HCT116 (cell line): ENCODE measurements around the gene CTSV. TPM values are rescaled to one million over a fixed set of nuclear protein-coding genes. Genes with fewer than 3 reads are reported as not detected.
"Not testable (repeated sequence)": the region's sequence is repeated elsewhere in the genome, so short reads cannot be mapped to it uniquely, and the experiment has no call there.

Experiments used
- ATAC-seq: fragments of 200-7000 bp; cut with Tn5 transposase; 2 replicates; pipeline ENCODE4 v1.9.1; 2020; ENCODE audit warnings: mild to moderate bottlenecking, moderate library complexity
- BruUV-seq: library from RNA; stranded (reverse); fragments of 400-500 nt; replicated peaks from 2 replicates; lab custom pipeline; 2021; lab: Mats Ljungman, UMichigan
- CTCF ChIA-PET: fragments of 300-600 bp; sonication (Branson Sonifier 250); formaldehyde crosslinking; loops from one replicate; lab custom pipeline; 2021; ENCODE audit warnings: antibody characterized with exemption; lab: Charles Lee
- POLR2A ChIA-PET: fragments of 300-600, 350-600 bp; sonication (Branson Sonifier 250); formaldehyde crosslinking; loops from one replicate; lab custom pipeline; 2021; ENCODE audit warnings: antibody characterized with exemption; lab: Charles Lee
- RAD21 ChIA-PET, 2 experiments: fragments of 300-600 bp; sonication (Branson Sonifier 250); formaldehyde crosslinking; loops; one replicate each; lab custom pipeline; 2023; ENCODE audit warnings: low total read pairs in 2 of 2; ENCODE audit not compliant: uncharacterized antibody in 2 of 2, unreplicated experiment in 2 of 2, low non-redundant PET in 1 of 2; lab: Charles Lee
- DNase-seq: peaks from one replicate; pipeline ENCODE4 v3.0.0-alpha.2; 2010; ENCODE audit warnings: low read depth, low spot score
- H2AFZ ChIP-seq: fragments of 200-600 bp; shearing (Covaris generic), sonication (generic); 2 replicates; pipeline ENCODE4 v1.6.1; 2017; ENCODE audit warnings: low read depth, mixed run types, mixed read lengths, antibody characterized with exemption, low read length; ENCODE audit not compliant: poor library complexity, severe bottlenecking
- H3K27ac ChIP-seq: 2 replicates; pipeline ENCODE4 v1.5.1; 2012; ENCODE audit warnings: low read depth, low read length
- H3K27me3 ChIP-seq: fragments of 200-600 bp; sonication (generic); 2 replicates; pipeline ENCODE4 v1.6.1; 2016; ENCODE audit warnings: mixed run types, low read length, mixed read lengths; ENCODE audit not compliant: insufficient read depth
- H3K36me3 ChIP-seq, 2 experiments: fragments of 200-500 bp in 1 of 2; fragments of 200-600 bp in 1 of 2; sonication (Bioruptor generic) in 1 of 2; sonication (generic) in 1 of 2; 2 replicates each; pipeline versions ENCODE4 v1.5.1 to v1.6.1; 2014 to 2016; ENCODE audit warnings: low read length in 2 of 2, inconsistent platforms in 1 of 2, mixed read lengths in 1 of 2, mixed run types in 1 of 2; ENCODE audit not compliant: insufficient read depth in 2 of 2, control insufficient read depth in 1 of 2
- H3K4me1 ChIP-seq, 2 experiments: fragments of 200-600 bp in 1 of 2; sonication (generic) in 1 of 2; 2 replicates each; pipeline versions ENCODE4 v1.5.1 to v1.6.1; 2012 to 2017; ENCODE audit warnings: low read length in 2 of 2, inconsistent platforms in 1 of 2, mild to moderate bottlenecking in 1 of 2, mixed read lengths in 1 of 2, mixed run types in 1 of 2, moderate library complexity in 1 of 2; ENCODE audit not compliant: insufficient read depth in 2 of 2, control insufficient read depth in 1 of 2
- H3K4me2 ChIP-seq: fragments of 200-600 bp; sonication (generic); 2 replicates; pipeline ENCODE4 v1.6.1; 2017; ENCODE audit warnings: mixed run types, low read length, mixed read lengths
- H3K4me3 ChIP-seq, 2 experiments: fragments of 200-600 bp in 1 of 2; sonication (generic) in 1 of 2; replicated peaks in 1 of 2; 2 replicates each; pipeline ENCODE4 v1.5.1; 2011 to 2016; ENCODE audit warnings: low read length in 2 of 2, control low read depth in 1 of 2, low read depth in 1 of 2, mild to moderate bottlenecking in 1 of 2, mixed read lengths in 1 of 2, mixed run types in 1 of 2
- H3K79me2 ChIP-seq: fragments of 200-600 bp; sonication (generic); 2 replicates; pipeline ENCODE4 v1.6.1; 2017; ENCODE audit warnings: mild to moderate bottlenecking, mixed run types, low read length, moderate library complexity, mixed read lengths; ENCODE audit not compliant: insufficient read depth
- H3K9ac ChIP-seq: fragments of 200-600 bp; sonication (generic); 2 replicates; pipeline ENCODE4 v1.6.1; 2016; ENCODE audit warnings: low read length, mixed read lengths
- H3K9me2 ChIP-seq: fragments of 200-600 bp; sonication (generic), shearing (Covaris generic); 2 replicates; pipeline ENCODE4 v1.6.1; 2017; ENCODE audit warnings: mixed run types, mild to moderate bottlenecking, moderate library complexity; ENCODE audit not compliant: insufficient read depth
- H3K9me3 ChIP-seq, 2 experiments: fragments of 200-500 bp in 1 of 2; fragments of 200-600 bp in 1 of 2; sonication (Bioruptor generic) in 1 of 2; sonication (generic) in 1 of 2; 2 replicates each; pipeline ENCODE4 v1.6.1; 2014 to 2017; ENCODE audit warnings: low read length in 2 of 2, mixed read lengths in 2 of 2, inconsistent platforms in 1 of 2, low read depth in 1 of 2, mild to moderate bottlenecking in 1 of 2, mixed run types in 1 of 2, moderate library complexity in 1 of 2; ENCODE audit not compliant: control insufficient read depth in 1 of 2, insufficient read depth in 1 of 2
- H4K20me1 ChIP-seq: fragments of 200-600 bp; sonication (generic), shearing (Covaris generic); 2 replicates; pipeline ENCODE4 v1.6.1; 2017; ENCODE audit warnings: mixed run types, mild to moderate bottlenecking, moderate library complexity; ENCODE audit not compliant: insufficient read depth
- CBX3 ChIP-seq: IDR thresholded peaks from 2 replicates; pipeline ENCODE4 v1.6.1; 2012; ENCODE audit warnings: low read depth
- EGR1 ChIP-seq: IDR thresholded peaks from 2 replicates; pipeline ENCODE4 v1.6.1; 2012; ENCODE audit warnings: low read depth
- FOSL1 ChIP-seq: IDR thresholded peaks from 2 replicates; pipeline ENCODE4 v1.6.1; 2012; ENCODE audit warnings: low read depth
- TCF7L2 ChIP-seq: IDR thresholded peaks from 2 replicates; pipeline ENCODE4 v1.7.0; 2011; ENCODE audit warnings: borderline replicate concordance, inconsistent platforms; ENCODE audit not compliant: insufficient read depth, insufficient read length; ENCODE audit errors: extremely low read depth
- ZNF274 ChIP-seq: fragments of 200-500 bp; sonication (Bioruptor generic); IDR thresholded peaks from 2 replicates; pipeline ENCODE4 v1.6.1; 2014; ENCODE audit warnings: mild to moderate bottlenecking, low read depth, low read length, inconsistent platforms
- intact Hi-C: fragments of 100-400 bp; cut with micrococcal nuclease; formaldehyde crosslinking; loops from 2 replicates; pipeline ENCODE4 v1.10.0; 2022
- total RNA-seq: library from RNA; stranded (reverse); gene quantifications from one replicate; pipeline ENCODE4 v1.2.1, GENCODE V29; 2021; ENCODE audit not compliant: unreplicated experiment
- TF ChIP-seq, protein P1 (sequence below): IDR thresholded peaks from 2 replicates; pipeline ENCODE4 v1.6.1; 2012; ENCODE audit warnings: low read depth
- TF ChIP-seq, protein P2 (sequence below): IDR thresholded peaks from 2 replicates; pipeline ENCODE4 v1.6.1; 2012

CTSV gene
- total RNA-seq, 1 experiment from 2014 or later: 15.5 TPM

DNA sequence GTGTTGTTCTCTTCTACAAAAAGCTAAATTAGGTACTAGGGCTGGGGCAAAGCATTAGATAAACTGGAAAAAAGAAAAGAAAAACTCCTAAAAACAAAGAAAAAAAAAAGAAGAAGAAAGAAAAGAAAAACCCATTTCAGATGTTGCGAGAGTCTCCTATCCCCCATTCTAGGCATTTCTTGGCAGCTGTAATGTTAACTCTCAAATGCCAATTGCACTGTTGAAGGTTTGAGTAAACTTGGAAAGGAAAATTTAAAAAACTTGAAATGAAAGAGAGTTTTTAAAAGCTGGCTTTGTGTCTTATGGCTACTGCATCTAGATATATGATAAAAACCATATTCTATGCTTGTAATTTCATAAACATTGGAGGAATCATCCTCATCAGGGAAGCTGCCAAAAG, 34.6 kb upstream of the CTSV start:
- no TSS peak for BruUV-seq
- TF ChIP-seq EGR1 (no peak), TCF7L2 (no peak)
- TF ChIP-seq, all 23 proteins: peak for 0

DNA sequence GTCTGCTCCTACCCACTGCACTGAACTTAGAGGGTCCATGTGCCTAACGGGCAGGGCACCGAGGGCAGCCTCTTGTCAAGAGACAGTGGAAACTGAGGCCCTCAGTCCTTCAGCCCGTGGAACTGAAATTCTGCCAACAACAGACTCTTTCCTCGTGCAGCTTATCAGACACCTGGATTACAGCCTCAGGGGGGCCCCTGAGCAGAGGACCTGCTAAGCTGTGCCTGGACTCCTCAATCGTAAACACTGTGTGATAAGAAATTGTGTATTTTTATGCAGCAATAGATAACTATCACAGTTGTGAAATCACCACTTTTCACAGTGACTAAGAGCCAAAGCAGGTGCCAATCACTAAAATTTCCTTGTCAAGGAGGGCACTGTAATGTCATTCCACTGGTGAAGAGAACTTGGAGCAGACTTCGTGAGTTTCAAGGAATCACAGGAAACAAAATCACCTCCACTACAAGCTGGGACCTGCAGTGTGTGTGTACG, 33.4 kb upstream of the CTSV start:
- Histone ChIP-seq H3K27ac (no peak overlapping the region), H3K9ac (no peak overlapping the region), H3K36me3 (no peaks in the 10 kb centered on the region), H3K4me3 (no peak overlapping the region), H3K9me2 (no peaks in the 10 kb centered on the region), H2AFZ (no peak overlapping the region), H3K79me2 (no peaks in the 10 kb centered on the region), H4K20me1 (no peaks in the 10 kb centered on the region), H3K4me2 (no peak overlapping the region), H3K27me3 (peaks cover 4% of the 10 kb centered on the region; the same call in 1 of the 2 replicates), H3K4me1 (no peaks in the 10 kb centered on the region), H3K9me3 (no peaks in the 10 kb centered on the region)
- BruUV-seq: no TSS peak
- DNase-seq (no peak), ATAC-seq (no peak)
- POLR2A ChIA-PET: no interaction called here
- TF ChIP-seq, protein P1, sequence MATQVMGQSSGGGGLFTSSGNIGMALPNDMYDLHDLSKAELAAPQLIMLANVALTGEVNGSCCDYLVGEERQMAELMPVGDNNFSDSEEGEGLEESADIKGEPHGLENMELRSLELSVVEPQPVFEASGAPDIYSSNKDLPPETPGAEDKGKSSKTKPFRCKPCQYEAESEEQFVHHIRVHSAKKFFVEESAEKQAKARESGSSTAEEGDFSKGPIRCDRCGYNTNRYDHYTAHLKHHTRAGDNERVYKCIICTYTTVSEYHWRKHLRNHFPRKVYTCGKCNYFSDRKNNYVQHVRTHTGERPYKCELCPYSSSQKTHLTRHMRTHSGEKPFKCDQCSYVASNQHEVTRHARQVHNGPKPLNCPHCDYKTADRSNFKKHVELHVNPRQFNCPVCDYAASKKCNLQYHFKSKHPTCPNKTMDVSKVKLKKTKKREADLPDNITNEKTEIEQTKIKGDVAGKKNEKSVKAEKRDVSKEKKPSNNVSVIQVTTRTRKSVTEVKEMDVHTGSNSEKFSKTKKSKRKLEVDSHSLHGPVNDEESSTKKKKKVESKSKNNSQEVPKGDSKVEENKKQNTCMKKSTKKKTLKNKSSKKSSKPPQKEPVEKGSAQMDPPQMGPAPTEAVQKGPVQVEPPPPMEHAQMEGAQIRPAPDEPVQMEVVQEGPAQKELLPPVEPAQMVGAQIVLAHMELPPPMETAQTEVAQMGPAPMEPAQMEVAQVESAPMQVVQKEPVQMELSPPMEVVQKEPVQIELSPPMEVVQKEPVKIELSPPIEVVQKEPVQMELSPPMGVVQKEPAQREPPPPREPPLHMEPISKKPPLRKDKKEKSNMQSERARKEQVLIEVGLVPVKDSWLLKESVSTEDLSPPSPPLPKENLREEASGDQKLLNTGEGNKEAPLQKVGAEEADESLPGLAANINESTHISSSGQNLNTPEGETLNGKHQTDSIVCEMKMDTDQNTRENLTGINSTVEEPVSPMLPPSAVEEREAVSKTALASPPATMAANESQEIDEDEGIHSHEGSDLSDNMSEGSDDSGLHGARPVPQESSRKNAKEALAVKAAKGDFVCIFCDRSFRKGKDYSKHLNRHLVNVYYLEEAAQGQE: no peak
- TF ChIP-seq, protein P2, sequence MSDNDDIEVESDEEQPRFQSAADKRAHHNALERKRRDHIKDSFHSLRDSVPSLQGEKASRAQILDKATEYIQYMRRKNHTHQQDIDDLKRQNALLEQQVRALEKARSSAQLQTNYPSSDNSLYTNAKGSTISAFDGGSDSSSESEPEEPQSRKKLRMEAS: no peak
- TF ChIP-seq FOSL1 (no peak), CBX3 (no peak), ZNF274 (no peak)
- RAD21 ChIA-PET: no interaction called here
- intact Hi-C loops: no loop called here
- CTCF ChIA-PET: interaction anchor here (0.8 kb wide), 1 partner anchor 218 kb away, joined by 3 read pairs; the partner anchor contains the start of gene ZNF782

More for the DNA sequence above, 34.6 kb upstream of the CTSV start:
- Histone ChIP-seq H3K36me3 (no peaks in the 10 kb centered on the region), H3K27me3 (peaks cover 4% of the 10 kb centered on the region; the same call in 1 of the 2 replicates), H2AFZ (no peak overlapping the region), H4K20me1 (no peaks in the 10 kb centered on the region), H3K9me3 (no peaks in the 10 kb centered on the region), H3K4me2 (no peak overlapping the region), H3K79me2 (no peaks in the 10 kb centered on the region), H3K4me3 (no peak overlapping the region), H3K9ac (no peak overlapping the region), H3K9me2 (no peaks in the 10 kb centered on the region), H3K27ac (no peak overlapping the region), H3K4me1 (no peaks in the 10 kb centered on the region)
- CTCF ChIA-PET: no interaction called here
- no peak for ATAC-seq
- no peak for DNase-seq
- RAD21 ChIA-PET: no interaction called here
- intact Hi-C loops: no loop called here
- POLR2A ChIA-PET: no interaction called here

DNA sequence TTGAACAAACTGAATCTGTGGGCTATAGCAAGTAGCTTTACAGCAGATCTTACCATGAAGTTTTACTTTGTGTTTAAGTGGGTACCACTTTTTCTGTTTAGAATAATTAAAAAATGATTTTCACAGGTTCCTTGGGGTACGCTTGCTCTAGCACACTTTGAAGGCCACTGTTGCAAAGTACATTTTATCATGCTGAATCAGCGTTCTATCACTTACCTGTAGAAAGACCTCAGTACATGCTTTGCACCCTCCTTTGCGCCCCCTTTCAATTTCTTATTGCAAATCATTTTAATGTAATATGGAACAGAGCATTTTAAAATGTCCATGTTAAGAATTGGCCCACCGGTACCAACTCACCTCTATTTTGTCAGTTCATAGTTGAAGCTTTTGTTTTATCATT, 31.4 kb upstream of the CTSV start:
- H3K36me3 ChIP-seq, intact Hi-C loops, H3K9me2 ChIP-seq, H3K79me2 ChIP-seq, DNase-seq, H3K27me3 ChIP-seq, ATAC-seq, BruUV-seq, H2AFZ ChIP-seq, CTCF ChIA-PET, H3K4me1 ChIP-seq, H3K4me2 ChIP-seq, H3K9me3 ChIP-seq, H3K27ac ChIP-seq, RAD21 ChIA-PET, H4K20me1 ChIP-seq, POLR2A ChIA-PET, H3K4me3 ChIP-seq, H3K9ac ChIP-seq: not testable (repeated sequence)
